GM19238 (cell line): ENCODE data around the gene RAB17.
"Not testable (repeated sequence)": the region's sequence is repeated elsewhere in the genome, so short reads cannot be mapped to it uniquely, and the experiment has no call there.

ENCODE experiments used
- DNase-seq: peaks from one replicate; pipeline ENCODE4 v3.0.0; 2011; ENCODE audit warnings: low spot score; ENCODE audit not compliant: insufficient read length

Gene RAB17

GRCh38 chr2:237625216-237625705 lies 34.7 kb upstream of the RAB17 start:
- no peak for DNase-seq

- no peak for DNase-seq
These were observed 34.0 kb upstream of the RAB17 start for GRCh38 chr2:237624565-237624964.

DNA sequence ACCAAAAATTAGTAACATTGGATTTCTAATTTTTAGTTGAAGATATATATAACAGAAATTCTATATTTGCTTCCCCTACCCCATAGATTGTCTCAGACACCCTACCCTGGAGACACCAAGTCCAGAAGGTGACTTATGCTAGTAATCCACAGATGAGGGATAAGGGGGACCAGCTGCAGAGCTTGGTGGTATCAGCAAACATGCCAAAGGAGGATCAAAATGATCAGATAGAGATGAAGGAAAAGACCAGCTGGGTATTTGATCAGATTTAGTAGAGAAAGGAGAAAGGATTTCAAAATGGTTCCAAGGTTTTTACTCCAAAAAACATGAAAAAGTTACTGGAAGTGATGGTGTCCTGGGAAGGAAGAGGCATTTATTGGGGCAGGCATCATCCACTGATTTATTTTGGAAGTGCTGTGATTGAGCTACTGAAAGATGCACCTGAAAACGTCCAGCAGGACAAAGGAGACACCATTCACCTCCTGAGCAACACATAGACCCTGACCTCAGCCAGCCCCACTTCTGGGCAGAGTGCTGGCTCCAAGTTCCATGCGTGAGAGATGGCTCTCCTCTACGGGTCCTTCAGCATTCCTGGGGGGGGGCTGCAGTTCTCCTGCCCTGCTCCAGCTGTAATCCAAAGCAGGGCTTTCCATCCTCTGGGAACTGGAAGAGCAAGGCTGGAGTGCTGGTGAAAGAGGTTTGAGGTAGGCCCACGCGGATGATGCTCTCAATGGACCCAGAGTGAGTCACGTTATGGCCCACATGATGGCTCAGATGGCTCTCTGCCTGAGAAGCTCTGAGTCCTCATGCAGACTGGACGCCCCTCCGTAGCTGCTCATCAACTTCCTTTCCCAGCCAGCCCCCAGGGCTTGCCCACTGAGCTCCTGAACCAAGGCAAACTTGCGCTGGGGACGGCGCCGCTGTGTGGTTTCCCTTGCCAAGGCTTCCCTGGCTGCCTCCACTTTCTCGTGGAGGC lies 33.2 kb upstream of the RAB17 start:
- DNase-seq: no peak

DNA sequence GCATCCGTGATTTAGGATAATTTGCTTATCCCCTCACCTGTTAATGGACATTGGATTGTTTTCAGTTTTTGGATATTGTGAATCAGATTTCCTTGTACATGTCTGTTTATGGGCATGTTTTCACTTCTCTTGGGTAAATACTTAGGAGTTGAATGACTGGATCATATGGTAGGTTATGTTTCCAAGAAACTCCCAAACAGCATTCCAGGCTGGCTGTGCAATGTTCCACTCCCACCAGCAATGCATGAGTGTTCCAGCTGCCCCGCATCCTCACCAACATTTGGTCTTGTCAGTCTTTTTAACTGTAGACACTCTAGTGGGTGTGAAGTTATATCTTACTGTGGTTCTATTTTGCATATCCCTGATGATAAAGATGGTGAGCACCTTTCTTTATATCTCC lies 27.9 kb upstream of the RAB17 start:
- DNase-seq: no peak

DNA sequence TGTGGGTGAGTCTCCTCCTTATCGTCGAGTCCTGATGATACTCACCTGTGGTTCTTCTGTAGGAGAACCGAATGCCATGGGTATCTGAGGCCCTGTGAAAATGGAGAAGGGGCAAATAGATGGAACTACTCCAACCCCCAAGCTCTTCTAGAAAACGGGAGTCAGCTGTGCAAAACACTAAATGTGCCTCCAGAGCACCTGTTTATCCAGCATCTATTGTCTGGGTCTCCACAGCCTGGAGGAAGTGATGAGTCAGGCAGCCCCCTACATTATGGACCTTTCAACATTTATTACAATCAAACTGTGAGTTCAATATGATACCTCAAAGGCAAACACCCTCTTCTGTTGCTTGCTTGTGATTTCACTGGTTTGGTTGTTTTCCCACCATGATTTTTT lies 27.1 kb upstream of the RAB17 start:
- no peak for DNase-seq

DNA sequence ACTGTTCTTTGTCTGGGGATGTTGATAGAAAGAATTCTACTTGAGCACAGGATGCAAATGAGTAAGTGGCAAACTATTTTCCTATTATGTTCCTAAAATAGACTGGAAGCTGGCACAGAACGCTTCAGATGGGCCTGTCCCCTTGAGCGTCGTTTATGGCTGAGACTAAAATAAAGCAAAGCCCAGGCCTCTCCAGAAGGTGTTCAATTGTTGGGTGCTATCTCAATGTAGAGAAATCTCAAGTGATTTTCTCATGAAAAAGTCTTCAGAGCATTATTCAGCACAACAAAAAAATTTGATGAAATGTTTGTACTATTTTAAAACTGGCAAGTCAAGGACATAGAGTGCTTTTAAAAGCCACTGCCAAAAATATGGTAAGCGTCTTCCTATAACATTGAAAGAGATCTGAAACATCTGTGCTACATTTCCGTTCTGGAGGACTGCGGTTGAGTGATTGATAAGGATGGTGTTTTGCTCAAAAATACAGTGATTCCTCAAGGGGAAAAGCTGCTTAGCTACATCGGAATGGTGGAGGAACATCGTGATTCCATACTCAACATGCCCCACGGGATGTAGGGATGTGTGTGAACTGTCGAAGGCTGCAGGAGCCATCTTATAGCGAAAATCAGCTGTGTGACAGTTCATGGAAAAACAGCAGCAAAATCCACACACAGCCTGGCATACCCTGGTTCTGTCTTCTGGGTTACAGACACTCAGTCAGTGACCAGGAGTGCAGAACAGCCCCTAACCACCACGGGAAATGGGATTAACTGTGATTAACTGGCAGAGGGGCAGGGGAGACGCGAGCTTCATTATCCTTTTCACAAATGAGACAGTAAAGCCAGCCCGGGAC lies 26.4 kb upstream of the RAB17 start:
- no peak for DNase-seq

DNA sequence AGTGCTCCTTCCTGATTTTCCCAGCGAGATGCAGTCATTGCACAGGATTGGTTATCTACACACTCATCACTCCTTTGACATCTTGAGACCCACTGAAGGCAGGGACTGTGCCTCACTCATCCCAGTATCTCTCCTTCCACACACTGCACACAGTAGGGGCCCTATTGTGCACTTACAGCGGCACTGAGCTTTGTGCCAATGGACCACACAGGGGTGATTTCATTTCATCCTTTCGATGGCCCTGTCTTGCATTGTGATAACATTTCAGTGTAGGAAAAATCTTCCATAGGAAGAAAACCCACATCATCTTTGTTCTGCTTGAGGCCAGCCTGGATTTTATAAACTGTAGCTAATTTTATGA lies 25.8 kb upstream of the RAB17 start:
- DNase-seq: no peak

DNA sequence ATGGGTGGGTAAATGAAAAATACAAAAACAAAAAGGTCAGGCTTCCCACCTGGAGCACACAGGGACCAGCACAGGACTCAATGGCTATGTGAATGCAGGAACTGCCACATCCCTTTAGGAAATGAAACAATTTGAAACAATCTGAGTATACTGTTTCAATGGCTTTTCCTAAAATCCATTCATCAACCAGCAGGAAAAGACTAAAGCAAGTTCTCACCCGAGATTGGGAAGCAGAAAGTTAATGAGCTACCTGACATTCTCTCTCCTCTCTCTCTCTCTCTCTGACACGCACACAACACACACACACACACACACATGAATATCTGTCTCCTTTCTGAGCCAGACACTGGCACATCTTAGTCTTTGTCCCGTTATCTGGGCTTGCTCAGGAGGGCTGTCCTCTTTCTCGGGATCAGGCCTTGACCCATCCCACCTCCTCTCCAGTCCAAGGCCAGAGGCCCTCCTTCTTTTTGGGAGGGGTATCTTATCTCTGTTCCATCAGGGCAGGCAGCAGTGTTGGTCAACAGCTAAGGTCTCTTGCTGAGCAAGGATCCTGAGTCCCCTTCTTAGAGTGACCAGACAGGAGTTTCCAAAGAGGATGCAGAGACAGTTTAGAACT lies 25.2 kb upstream of the RAB17 start:
- DNase-seq: no peak

DNA sequence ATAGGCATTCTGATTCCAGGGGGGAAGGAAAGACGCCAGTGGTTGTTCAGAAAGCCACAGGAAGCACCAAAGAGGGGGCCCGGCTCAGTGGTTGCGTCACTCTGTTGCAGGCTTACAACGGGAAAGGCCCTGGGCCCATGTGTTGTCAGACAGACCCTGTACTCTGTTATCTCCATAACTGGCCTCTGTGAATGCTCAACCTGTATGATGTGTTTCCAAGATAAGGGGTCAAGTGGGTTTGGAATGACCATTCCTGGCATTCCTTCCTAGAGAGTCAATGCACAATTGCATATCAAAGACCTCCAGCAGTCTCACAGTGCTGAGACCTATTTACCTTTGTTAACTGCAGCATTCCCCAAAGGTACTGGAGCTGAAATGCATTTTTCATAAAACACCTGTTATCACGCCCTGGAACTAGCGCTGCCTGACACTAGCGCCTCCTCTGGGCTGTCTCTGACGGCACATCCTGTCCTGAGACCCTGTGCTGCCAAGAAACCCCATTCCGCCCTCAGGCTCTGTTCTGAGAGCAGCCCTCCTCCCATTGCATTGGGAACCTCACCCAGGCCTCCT lies 23.7 kb upstream of the RAB17 start:
- no peak for DNase-seq

GRCh38 chr2:237613679-237614078 lies 23.1 kb upstream of the RAB17 start:
- no peak for DNase-seq

GRCh38 chr2:237612527-237613357 lies 22.2 kb upstream of the RAB17 start:
- DNase-seq: no peak

DNA sequence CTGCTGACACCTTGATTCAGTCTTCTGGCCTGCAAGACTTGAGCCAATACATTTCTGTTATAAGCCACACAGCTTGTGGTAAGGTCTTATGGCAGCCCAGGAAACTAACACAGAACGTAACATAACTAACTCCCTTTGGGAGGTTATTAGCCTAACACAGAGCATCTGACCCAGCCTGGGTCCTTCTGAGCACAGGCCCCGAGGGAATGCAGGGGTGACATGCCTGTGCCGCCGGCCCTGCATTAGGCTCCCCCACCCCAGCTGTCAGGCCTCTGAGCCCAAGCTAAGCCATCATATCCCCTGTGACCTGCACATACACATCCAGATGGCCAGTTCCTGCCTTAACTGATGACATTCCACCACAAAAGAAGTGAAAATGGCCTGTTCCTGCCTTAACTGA lies 16.0 kb upstream of the RAB17 start:
- DNase-seq: not testable (repeated sequence)

- no peak for DNase-seq
These were observed 14.4 kb upstream of the RAB17 start for GRCh38 chr2:237604960-237605359.

DNA sequence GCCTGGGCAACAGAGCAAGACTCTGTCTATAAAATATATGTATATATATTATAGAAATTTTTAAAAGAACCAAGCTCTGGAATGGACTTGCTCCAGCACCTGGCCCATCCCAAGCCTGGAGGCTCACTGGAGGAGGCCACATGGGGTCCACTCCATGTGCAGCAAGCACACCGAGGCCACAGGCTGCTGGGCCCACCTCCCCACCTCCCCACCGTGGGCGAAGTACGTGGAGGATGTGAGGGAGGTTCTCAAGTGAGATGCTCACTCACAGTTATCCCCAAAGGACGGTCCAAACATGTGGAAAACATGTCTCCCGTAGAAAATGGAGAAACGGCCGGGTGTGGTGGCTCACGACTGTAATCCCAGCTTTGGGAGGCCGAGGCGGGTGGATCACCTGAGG lies 13.9 kb upstream of the RAB17 start:
- DNase-seq: no peak

DNA sequence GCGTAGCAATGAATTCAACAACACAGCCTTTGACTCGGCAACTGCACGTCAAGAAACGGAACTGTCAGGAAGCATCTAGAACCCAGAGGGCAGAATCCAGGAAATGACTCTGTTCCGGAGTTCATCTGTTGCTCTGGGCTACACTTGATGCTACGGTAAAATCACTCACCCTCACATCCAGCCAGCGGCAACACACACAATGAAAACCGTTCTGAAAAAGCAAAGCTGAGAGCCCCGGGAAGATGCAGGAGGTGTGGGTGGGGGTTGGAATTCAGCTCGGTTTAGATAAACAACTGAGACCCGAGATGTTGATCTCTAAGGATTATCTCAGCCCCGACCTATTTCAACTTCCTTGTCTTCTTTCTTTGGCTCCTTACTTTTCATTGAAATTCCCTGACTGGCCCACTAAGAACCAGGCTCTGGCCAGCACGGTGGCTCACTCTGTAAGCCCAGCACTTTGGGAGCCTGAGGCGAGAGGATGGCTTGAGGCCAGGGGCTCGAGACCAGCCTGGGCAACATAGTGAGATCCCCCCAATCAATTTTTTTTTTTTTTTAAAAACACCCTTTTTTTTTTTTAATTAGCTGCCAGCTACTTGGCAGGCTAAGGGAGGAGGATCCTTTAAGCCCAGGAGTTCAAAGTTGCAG lies 13.3 kb upstream of the RAB17 start:
- DNase-seq: peak; percentile 53

GRCh38 chr2:237603049-237603717 lies 12.6 kb upstream of the RAB17 start:
- no peak for DNase-seq

- no peak for DNase-seq
These were observed 11.9 kb upstream of the RAB17 start for GRCh38 chr2:237602409-237602808.

- no peak for DNase-seq
These were observed 11.1 kb upstream of the RAB17 start for GRCh38 chr2:237601453-237602116.
